ENCODE data around the gene IQSEC2.

IQSEC2 gene

GRCh38 chrX:53249408-53250042, 31.9 kb downstream of the IQSEC2 start:
- in situ Hi-C loops (cut with MboI; ENCODE audit: low sequenced_read_pairs), result no loop called here

GRCh38 chrX:53247928-53248327, 33.5 kb downstream of the IQSEC2 start:
- in situ Hi-C loops (cut with MboI; ENCODE audit: low sequenced_read_pairs), result no loop called here

GRCh38 chrX:53246231-53246630, 35.2 kb downstream of the IQSEC2 start:
- in situ Hi-C loops (cut with MboI; ENCODE audit: low sequenced_read_pairs), result no loop called here

- in situ Hi-C loops (cut with MboI; ENCODE audit: low sequenced_read_pairs), result no loop called here
These were observed 36.8 kb downstream of the IQSEC2 start for GRCh38 chrX:53244610-53245009.

GRCh38 chrX:53242310-53242709, 39.1 kb downstream of the IQSEC2 start:
- in situ Hi-C loops (cut with MboI; ENCODE audit: low sequenced_read_pairs), result no loop called here

- in situ Hi-C loops (cut with MboI; ENCODE audit: low sequenced_read_pairs), result no loop called here
These were observed 39.8 kb downstream of the IQSEC2 start for GRCh38 chrX:53241558-53241957.

GRCh38 chrX:53239474-53239873, 41.9 kb downstream of the IQSEC2 start:
- in situ Hi-C loops (cut with MboI; ENCODE audit: low sequenced_read_pairs), result no loop called here

GRCh38 chrX:53237056-53237455, 44.3 kb downstream of the IQSEC2 start:
- in situ Hi-C loops (cut with MboI; ENCODE audit: low sequenced_read_pairs), result no loop called here

- in situ Hi-C loops (cut with MboI; ENCODE audit: low sequenced_read_pairs), result no loop called here
These were observed 45.2 kb downstream of the IQSEC2 start for GRCh38 chrX:53236025-53236679.

- in situ Hi-C loops (cut with MboI; ENCODE audit: low sequenced_read_pairs), result no loop called here
These were observed 45.8 kb downstream of the IQSEC2 start for GRCh38 chrX:53235566-53235965.

- in situ Hi-C loops (cut with MboI; ENCODE audit: low sequenced_read_pairs), result no loop called here
These were observed 46.9 kb downstream of the IQSEC2 start for GRCh38 chrX:53234484-53234883.

- in situ Hi-C loops (cut with MboI; ENCODE audit: low sequenced_read_pairs), result no loop called here
These were observed 47.8 kb downstream of the IQSEC2 start for GRCh38 chrX:53233536-53233935.

GRCh38 chrX:53230116-53230515, 51.3 kb downstream of the IQSEC2 start:
- in situ Hi-C loops (cut with MboI; ENCODE audit: low sequenced_read_pairs), result no loop called here

- in situ Hi-C loops (cut with MboI; ENCODE audit: low sequenced_read_pairs), result no loop called here
These were observed 54.1 kb downstream of the IQSEC2 start for GRCh38 chrX:53227224-53227765.

GRCh38 chrX:53224860-53225797, 56.3 kb downstream of the IQSEC2 start, which contains the start of gene KDM5C:
Gene KDM5C, minus strand, starts transcription at chrX:53225207. Its CDS starts 318 bp downstream, at chrX:53224889.
- in situ Hi-C loops (cut with MboI; ENCODE audit: low sequenced_read_pairs), result no loop called here

GRCh38 chrX:53223955-53224859, 57.2 kb downstream of the IQSEC2 start:
- in situ Hi-C loops (cut with MboI; ENCODE audit: low sequenced_read_pairs), result no loop called here

GRCh38 chrX:53223068-53223693, 58.2 kb downstream of the IQSEC2 start:
- in situ Hi-C loops (cut with MboI; ENCODE audit: low sequenced_read_pairs), result no loop called here
